K562 (cell line): ENCODE data around the gene HSPA1B. TPM values are rescaled to one million over a fixed set of nuclear protein-coding genes. Genes with fewer than 3 reads are reported as not detected.

Experiments
- ATF7 ChIP-seq: fragments of 450-650 bp; IDR thresholded peaks from 2 replicates; pipeline ENCODE4 v1.7.1; 2014; ENCODE audit warnings: mild to moderate bottlenecking, moderate library complexity
- BRD9 ChIP-seq: fragments of 450-650 bp; IDR thresholded peaks from 2 replicates; pipeline ENCODE4 v1.6.1; 2018; ENCODE audit warnings: low read depth; ENCODE audit not compliant: partially characterized antibody
- CBX5 ChIP-seq: IDR thresholded peaks from 2 replicates; pipeline ENCODE4 v1.6.1; 2014; ENCODE audit warnings: low read depth, borderline replicate concordance
- DNMT1 ChIP-seq: fragments of 450-650 bp; IDR thresholded peaks from 2 replicates; pipeline ENCODE4 v1.6.1; 2016; ENCODE audit warnings: antibody characterized with exemption, mild to moderate bottlenecking
- LEF1 ChIP-seq: fragments of 450-650 bp; IDR thresholded peaks from 2 replicates; pipeline ENCODE4 v1.6.1; 2016; ENCODE audit warnings: mild to moderate bottlenecking
- MAX ChIP-seq: sonication (generic); formaldehyde crosslinking; IDR thresholded peaks from 2 replicates; pipeline ENCODE4 v1.9.0; 2022; ENCODE audit warnings: mild to moderate bottlenecking, missing genetic modification reagents
- MLLT1 ChIP-seq, 2 experiments: fragments of 450-650 bp; IDR thresholded peaks; 2 replicates each; pipeline ENCODE4 v1.6.1; 2016
- NEUROD1 ChIP-seq: fragments of 150-350 bp; IDR thresholded peaks from 2 replicates; pipeline ENCODE4 v1.6.1; 2014; ENCODE audit warnings: borderline replicate concordance, low read length, low read depth; ENCODE audit not compliant: partially characterized antibody
- PRMT5 ChIP-seq: sonication (generic); formaldehyde crosslinking; IDR thresholded peaks from 2 replicates; pipeline ENCODE4 v1.5.0; 2020; ENCODE audit warnings: missing genetic modification reagents
- ZBTB11 ChIP-seq, 3 experiments: fragments of 200-800 bp in 1 of 3; fragments of 250-450 bp in 1 of 3; fragments of 450-650 bp in 1 of 3; sonication (Bioruptor Pico) in 1 of 3; sonication (Bioruptor generic) in 1 of 3; formaldehyde crosslinking in 1 of 3; IDR thresholded peaks; 2 replicates each; pipeline versions ENCODE4 v1.6.1 to v1.8.0; 2016 to 2022; ENCODE audit warnings: mild to moderate bottlenecking in 2 of 3, missing genetic modification characterization in 2 of 3, missing compliant biosample characterization in 1 of 3, moderate library complexity in 1 of 3
- ZNF3 ChIP-seq: fragments of 250-450 bp; sonication (Bioruptor Pico); IDR thresholded peaks from 2 replicates; pipeline ENCODE4 v1.5.0; 2021; ENCODE audit warnings: mild to moderate bottlenecking, moderate library complexity
- ZNF445 ChIP-seq: fragments of 250-450 bp; sonication (Bioruptor Pico); IDR thresholded peaks from 2 replicates; pipeline ENCODE4 v1.4.0; 2020; ENCODE audit warnings: low read depth, mild to moderate bottlenecking, moderate library complexity
- ZNF778 ChIP-seq: fragments of 450-650 bp; formaldehyde crosslinking; IDR thresholded peaks from 2 replicates; pipeline ENCODE4 v1.4.0; 2020; ENCODE audit warnings: mild to moderate bottlenecking, moderate library complexity
- polyA plus RNA-seq, 8 experiments: library from polyadenylated mRNA; depleted of rRNA in 4 of 8; stranded (reverse) in 5 of 8; unstranded in 3 of 8; fragments of >200 nt; fragmentation: Nextera tagmentation in 2 of 8; fragmentation: Illumina TruSeq in 1 of 8; extraction: Ambion mirVana in 2 of 8; extraction: Trizol in 1 of 8; gene quantifications; 2 replicates each; pipeline versions ENCODE4 v1.2.1 to v1.2.3, GENCODE V29; 2011 to 2014; ENCODE audit warnings: inconsistent platforms in 1 of 8, missing spikeins in 1 of 8
- total RNA-seq, 7 experiments: library from RNA; depleted of rRNA in 6 of 7; stranded (reverse); fragments of >200 nt in 6 of 7; fragmentation: Illumina TruSeq in 2 of 7; extraction: Trizol in 2 of 7; gene quantifications; 2 replicates each; pipeline versions ENCODE4 v1.2.1 to v1.2.3, GENCODE V29; 2011 to 2021; ENCODE audit warnings: low replicate concordance in 1 of 7

Gene HSPA1B
- total and polyA plus RNA-seq, 9 of the 15 experiments (the other 6 are each of a cell fraction or from before 2014, with no cell fraction given), result 0.27 to 227 (median 51.2) TPM

- TF ChIP-seq ZBTB11 (CRISPR knock-in tag; IDR thresholded peaks at IDR 0.05), result peak in 1 of 3 experiments; percentile 25; a peak in 1 of 6 replicates
- no peak for TF ChIP-seq MLLT1 (IDR thresholded peaks at IDR 0.05)
- TF ChIP-seq MAX (CRISPR knock-in tag), result no peak
- peak; percentile 57; the same call in 1 of the 2 replicates for TF ChIP-seq DNMT1
- no peak for TF ChIP-seq PRMT5 (CRISPR knock-in tag)
- TF ChIP-seq ZNF3 (CRISPR knock-in tag), result 0 out of 2 replicates have a peak, but pooled peaks have one; percentile 49
- TF ChIP-seq BRD9, result no peak
- TF ChIP-seq NEUROD1, result peak; percentile 44
- TF ChIP-seq ZNF778 (CRISPR knock-in tag), result no peak
- TF ChIP-seq ATF7, result no peak
- TF ChIP-seq CBX5, result no peak; the same call in 1 of the 2 replicates
- TF ChIP-seq LEF1, result no peak
- no peak for TF ChIP-seq ZNF445
These were observed 5.3 kb upstream of the HSPA1B start (continued) for GRCh38 chr6:31822036-31822821.
